COLO668 (cell line): ENCODE data around the gene ACTBL2.
"Not testable (repeated sequence)": the region's sequence is repeated elsewhere in the genome, so short reads cannot be mapped to it uniquely, and the experiment has no call there.

Experiments used
- DNase-seq: peaks from one replicate; lab custom pipeline; 2025; ENCODE audit not compliant: unreplicated experiment; lab: John Stamatoyannopoulos, UW

Gene ACTBL2

DNA sequence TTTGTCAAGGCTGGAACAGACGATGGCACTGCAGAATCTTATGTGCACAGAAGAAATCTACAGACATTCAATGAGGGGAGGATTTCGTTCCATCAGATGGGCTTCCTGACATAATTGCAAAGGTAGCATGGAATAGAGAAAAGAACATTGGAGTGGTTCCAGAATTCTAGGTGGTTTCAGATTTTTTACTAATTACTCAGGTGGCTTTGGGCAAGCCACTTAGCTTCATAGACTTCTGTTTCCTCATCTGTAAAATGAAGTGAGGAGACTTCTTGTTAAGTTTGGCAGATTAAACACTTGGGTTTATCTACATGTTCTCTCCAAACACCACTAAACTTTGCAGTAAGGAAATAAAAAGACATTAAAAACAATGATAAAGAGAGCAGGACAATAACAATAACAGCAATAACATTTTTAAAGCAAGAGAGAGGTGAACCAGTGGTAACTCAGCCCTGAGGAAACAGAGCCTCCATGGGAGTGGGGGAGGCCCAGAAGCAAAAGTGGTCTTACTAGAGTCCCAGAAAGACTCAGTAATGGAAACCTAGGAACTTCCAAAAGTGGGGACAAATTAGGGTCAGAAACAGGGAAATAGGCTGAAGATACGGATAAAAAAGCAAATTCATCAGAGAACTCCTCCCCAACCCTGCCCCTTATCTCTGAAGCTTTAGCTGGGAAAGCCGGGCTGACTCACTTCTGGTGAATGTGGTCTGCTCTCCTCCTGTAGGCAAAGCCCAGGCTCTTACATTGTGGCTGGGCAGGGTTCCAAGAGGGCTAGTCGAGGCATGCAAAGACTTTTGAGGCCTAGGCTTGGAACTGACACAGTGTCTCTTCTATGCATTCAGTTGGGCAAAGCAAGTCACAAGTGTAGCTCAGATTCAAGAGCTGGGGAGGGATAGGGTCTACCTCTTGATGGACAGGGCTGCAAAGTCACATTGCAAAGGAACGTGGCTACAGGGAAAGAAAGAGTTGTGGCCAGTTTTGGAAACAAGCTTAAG, 11.8 kb upstream of the ACTBL2 start:
- DNase-seq: no peak

GRCh38 chr5:57493034-57493433, 10.4 kb upstream of the ACTBL2 start:
- DNase-seq: no peak

- DNase-seq: no peak
Measured at GRCh38 chr5:57492632-57493031, 10.0 kb upstream of the ACTBL2 start.

GRCh38 chr5:57491369-57491965, 8.9 kb upstream of the ACTBL2 start:
- no peak for DNase-seq

- DNase-seq: no peak
Measured at GRCh38 chr5:57488215-57488955, 5.8 kb upstream of the ACTBL2 start.

DNA sequence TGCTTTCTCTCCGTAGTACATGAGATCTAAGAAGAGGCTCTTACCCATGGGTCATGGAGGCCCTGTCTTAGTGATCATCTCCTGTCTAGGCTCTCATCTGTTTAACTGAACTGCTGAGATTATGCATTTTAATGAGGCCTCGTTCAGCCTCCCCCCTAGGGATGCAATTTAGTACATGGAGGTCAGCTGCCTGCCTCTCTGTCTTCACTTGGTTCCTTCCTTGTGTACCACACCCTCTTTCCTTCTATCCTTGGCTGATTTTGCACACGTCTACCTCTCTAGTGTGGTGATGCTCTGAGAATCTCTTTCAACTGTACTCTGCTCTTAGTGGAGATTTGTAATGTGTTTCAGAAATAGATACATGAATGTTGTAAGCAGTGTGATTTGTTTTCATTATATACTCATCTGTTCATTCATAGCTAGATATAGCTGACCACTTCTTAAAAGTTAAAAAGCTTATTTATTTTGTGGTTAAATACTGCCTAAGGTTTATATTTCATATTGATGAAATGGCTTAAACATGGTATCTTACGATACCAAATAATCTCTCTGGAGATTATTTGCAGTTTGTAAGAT, 3.5 kb upstream of the ACTBL2 start:
- no peak for DNase-seq

GRCh38 chr5:57478826-57479225, 3.8 kb downstream of the ACTBL2 start:
- DNase-seq: no peak

DNA sequence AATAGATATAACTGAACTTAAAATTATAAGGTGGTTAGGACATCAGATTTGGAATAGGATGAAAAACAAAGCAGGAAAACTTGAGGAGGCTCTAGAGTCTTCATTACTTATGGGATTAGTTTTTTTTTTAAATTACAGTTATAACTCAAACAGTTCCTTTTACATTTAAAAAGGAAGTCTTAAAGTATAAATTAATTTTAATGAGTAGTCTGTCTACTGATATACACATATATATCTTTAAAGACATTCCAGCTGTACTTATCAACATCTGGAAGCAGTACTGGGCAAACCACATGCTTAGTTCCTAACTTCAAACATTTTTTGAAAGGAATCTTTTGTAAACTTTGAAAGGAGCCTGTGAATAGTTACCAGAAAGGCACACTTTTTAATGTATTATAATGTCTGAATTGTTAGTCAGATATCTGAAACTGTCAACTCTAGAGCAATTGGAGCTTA, 6.0 kb downstream of the ACTBL2 start:
- DNase-seq: no peak

GRCh38 chr5:57470339-57470738, 12.3 kb downstream of the ACTBL2 start:
- DNase-seq: no peak

DNA sequence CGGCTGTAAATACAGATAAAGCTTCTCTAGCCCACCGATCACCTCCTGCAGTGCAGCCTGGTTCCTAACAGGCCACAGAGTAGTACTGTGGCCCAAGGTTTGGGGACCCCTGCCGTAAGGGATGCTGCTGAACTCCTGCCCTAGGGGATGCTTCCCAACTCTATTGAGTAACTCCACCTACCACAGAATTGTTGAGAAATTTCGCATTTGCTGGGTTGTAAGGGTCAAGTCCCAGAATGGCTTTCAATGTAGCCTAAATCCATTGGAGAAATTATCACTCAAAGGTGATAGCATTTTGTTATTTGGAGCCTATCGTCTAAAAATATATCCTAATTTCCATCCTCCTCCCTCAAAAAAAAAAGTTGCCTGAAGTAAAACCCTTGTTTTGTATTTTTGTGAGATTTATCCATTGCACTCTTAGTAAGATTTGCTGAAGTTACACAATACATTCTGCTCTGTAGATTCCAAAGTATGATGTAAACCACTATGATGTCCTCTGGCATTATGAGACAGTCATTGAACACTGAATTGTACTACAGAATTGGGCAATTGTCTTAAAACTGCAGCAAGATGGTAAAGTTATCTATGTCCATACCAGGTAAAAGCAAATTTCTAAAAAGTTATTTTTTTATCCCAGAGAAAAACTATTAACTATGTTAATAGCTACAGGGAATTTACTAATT, 14.0 kb downstream of the ACTBL2 start:
- no peak for DNase-seq

DNA sequence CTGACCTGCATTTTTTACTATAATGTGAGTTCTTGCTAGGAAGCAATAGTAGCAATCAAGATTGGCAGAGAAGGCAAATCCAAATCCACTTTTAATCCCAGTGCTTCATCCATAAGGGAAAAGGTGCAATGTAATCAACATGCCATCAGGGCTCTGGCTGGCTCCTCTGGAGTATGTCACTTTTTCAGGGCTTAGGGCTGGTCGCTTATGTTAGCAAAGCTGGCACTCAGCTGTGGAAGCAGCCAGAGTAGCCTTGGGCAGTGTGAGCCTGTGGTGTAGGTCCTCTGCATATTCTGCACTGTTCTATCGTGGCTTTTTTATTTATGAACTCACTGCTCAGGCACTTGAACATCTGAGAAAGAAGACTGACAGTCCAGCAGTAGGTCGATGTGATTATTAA, 16.1 kb downstream of the ACTBL2 start:
- no peak for DNase-seq

- DNase-seq: not testable (repeated sequence)
Measured at GRCh38 chr5:57460056-57460455, 22.6 kb downstream of the ACTBL2 start.

DNA sequence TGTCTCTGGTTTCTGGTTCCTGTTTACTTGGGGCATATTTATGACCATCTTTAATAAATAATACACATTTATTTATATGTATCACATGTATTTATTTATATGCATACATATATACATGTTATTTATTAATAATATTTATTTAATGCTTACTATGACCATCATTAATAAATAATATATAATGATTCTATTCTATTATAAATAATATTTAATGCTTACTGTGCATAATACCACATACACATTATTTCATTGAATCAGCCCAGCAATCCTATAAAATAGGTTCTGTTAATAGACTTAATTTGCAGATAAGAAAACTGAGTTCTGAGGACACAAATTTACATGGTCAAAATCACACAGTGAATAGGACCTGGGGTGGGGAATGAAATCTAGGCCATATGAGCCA, 24.2 kb downstream of the ACTBL2 start:
- DNase-seq: no peak

- no peak for DNase-seq
Measured at GRCh38 chr5:57456531-57457135, 26.0 kb downstream of the ACTBL2 start.

- DNase-seq: no peak
Measured at GRCh38 chr5:57455511-57456455, 26.8 kb downstream of the ACTBL2 start.

DNA sequence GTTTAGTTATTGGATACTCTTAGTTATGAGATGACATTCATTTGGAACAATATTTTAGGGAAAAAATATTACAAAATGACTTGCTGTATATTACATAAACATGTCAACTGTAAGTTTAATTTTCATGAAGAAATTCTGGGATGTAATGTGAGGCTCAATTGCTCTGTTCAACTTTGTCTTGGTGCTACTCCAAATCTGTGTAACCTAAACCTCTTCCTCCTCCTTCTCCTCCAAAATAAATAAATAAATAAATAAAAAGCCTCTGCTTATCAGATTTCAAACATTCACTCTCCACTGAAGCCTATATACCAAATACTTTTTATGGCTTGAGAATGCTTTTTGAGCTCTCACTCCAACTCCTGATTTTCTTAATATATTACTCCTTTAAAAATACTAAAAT, 27.7 kb downstream of the ACTBL2 start:
- no peak for DNase-seq

DNA sequence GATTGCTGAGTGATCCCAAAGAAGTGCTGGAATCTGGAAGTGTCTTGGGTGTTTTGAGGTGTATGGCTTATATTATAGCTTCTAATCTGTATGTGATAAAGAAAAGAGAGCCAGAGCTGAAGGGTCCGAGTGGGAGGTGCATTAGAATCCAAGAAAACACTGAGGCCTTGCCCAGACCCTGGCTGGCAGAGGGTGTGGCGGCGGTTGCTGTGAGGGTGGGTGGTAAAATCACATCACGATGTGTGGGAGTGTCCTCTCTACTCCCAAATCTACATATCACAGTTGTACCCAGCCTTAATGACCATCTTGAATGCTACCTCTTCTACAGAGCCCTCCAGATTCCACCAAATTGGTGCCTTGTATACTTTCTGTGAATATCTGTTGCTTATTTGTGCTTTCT, 28.9 kb downstream of the ACTBL2 start:
- no peak for DNase-seq

DNA sequence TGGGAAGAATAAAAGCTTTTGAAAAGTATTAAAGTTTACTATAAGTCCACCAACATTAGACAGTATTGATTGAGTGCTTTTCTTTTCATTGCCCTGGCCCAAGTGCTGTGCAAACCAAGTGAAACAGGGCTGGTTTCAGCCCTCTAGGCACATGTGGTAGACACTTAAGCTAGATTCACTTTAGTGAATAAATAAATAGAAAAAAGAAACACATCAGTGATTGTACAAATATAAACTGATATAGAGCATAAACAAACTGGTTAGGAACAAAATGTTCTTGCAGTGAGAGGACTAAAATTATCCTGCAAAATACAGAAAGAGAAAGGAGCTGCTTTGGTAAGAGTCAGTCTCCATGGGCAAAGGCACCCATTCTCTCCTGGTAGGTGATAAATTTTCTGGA, 29.7 kb downstream of the ACTBL2 start:
- no peak for DNase-seq
